GM12873 (cell line): Measurements from ENCODE around the gene RAB21.

ENCODE experiments used
- TF ChIP-seq, protein P1 (sequence below): IDR thresholded peaks from 2 replicates; pipeline ENCODE4 v1.5.1; 2012; ENCODE audit warnings: low read depth, mild to moderate bottlenecking, moderate library complexity, low read length, control low read depth; ENCODE audit not compliant: insufficient read depth; ENCODE audit errors: missing control alignments

The RAB21 gene

DNA sequence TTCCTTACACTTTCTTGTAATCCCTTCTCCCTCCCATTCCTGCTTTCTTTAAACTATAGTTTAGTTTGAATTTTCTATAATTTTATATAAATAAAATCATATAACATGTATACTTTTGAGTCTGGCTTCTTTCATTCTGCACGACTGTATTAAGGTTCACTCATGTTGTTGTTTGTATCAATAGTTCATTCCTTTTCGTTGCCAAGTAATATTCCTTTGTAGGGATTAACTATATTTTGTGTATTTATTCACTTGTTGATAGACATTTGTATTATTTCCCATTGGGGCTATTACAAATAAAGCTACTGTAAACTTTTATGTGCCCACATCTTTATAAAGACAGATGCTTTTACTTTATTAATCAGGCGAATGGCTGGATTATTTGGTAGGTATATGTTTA is 45.5 kb downstream of the RAB21 start:
- TF ChIP-seq, protein P1, sequence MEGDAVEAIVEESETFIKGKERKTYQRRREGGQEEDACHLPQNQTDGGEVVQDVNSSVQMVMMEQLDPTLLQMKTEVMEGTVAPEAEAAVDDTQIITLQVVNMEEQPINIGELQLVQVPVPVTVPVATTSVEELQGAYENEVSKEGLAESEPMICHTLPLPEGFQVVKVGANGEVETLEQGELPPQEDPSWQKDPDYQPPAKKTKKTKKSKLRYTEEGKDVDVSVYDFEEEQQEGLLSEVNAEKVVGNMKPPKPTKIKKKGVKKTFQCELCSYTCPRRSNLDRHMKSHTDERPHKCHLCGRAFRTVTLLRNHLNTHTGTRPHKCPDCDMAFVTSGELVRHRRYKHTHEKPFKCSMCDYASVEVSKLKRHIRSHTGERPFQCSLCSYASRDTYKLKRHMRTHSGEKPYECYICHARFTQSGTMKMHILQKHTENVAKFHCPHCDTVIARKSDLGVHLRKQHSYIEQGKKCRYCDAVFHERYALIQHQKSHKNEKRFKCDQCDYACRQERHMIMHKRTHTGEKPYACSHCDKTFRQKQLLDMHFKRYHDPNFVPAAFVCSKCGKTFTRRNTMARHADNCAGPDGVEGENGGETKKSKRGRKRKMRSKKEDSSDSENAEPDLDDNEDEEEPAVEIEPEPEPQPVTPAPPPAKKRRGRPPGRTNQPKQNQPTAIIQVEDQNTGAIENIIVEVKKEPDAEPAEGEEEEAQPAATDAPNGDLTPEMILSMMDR = no peak

DNA sequence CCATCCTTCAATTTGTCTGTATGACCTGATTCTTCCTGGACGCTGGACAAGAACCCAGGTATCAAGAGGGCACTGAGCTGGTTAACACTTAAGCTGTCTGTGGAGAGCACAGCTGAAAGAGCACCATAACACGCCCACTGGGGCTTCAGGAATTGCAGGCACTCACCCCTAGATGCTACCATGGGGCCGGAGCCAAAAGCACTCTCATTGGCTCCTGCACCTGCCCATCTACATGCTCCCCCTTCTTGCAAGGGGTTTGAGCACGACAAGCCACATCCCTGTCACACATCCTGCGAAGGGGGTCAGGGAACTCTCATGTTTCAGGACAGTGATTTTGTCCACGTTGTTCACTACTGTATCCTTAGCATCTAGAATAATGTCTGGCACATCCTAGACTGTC is 49.8 kb downstream of the RAB21 start:
- TF ChIP-seq, protein P1 = no peak

DNA sequence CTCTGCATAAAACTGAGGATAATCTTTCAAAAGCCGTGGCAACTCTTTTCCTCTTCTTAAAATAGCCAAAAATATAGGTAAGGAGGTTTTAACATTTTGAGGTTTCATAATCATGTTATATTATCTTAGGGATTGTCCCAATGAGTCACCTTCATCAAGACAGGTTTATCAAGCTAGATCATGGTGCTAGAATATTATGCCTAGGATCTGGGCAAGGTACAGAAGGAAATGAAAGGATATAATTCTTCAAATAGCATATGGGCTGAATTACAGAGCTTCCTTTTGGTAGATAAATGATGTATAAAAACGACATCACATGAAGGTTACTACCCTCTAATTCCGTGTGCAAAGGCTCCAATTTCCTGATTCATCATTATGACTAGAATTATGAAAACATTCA is 56.3 kb downstream of the RAB21 start:
- TF ChIP-seq, protein P1 = no peak

DNA sequence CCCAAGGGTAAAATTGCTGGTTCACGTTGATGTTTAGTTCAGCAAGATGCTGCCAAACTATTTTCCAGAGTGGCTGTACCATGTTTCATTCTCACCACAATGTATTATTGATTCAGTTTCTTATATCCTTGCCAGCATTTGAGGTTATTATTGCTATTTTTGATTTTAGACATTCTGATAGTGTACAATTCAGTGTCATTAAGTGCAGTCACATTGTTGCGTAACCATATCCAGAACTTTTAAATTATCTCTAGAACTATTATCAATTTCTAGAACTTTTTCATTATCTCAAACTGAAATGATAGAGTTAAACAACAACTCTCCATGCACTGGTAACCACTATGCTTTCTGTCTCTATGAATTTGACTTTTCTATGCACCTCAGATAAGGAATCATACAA is 74.2 kb downstream of the RAB21 start:
- TF ChIP-seq, protein P1 = no peak

DNA sequence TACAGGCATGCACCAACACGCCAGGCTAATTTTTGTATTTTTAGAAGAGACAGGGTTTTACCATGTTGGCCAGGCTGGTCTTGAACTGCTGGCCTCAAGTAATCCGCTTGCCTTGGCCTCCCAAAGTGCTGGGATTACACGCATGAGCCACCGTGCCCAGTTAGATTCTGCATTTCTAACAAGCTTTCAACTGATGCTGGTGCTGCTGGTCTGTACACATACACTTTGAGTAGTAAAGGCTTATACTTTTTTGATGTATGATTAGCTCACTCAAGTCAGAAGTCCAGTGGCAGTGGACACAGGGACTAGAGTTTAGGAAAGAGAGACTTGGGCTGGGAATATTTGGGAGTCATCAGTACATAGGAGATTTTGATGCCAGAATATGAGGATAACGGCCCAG is 82.7 kb downstream of the RAB21 start:
- TF ChIP-seq, protein P1 = no peak

DNA sequence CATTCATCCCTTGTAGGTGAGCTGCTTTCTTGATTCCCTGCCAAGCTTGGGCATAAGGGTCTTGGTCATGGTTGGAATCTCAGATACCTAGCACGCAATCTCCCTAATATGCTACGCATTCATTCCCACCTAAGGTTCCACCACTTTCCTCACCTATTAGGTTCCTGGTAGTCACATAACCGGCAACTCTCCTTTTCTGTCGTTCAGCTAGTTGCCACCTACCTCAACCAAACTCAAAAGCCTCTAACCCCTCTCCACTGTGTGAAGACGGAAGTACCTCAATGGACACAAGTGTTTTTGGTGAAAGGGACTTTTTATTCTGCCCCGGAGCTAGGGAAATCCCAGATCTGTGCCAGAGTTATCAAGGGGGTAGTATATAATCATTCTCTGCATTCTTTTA is 83.6 kb downstream of the RAB21 start:
- TF ChIP-seq, protein P1 = no peak

DNA sequence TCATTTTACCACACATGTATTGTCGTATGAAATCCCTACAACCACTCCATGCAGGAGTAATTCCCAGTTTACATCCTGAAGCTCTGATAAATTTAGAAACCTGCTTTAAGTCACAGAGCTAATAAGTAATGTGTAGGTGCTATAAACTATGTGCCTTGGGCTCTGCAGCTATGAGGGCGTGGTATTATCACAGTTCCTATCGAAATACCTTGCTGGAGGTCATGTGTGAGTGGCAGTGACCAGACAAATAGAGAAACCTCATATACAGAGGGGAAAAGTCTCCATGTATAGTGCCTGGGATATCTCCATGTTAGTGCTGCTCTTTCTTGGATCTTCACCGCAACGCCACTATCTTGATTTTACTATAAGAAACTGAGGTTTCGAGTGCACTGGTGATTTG is 84.0 kb downstream of the RAB21 start:
- TF ChIP-seq, protein P1 = no peak
